GM12891 (cell line): ENCODE measurements around the gene TMEM91. TPM values are rescaled to one million over a fixed set of nuclear protein-coding genes. Genes with fewer than 3 reads are reported as not detected.

Source experiments
- DNase-seq: peaks from one replicate; pipeline ENCODE4 v3.0.0; 2011; ENCODE audit warnings: low spot score; ENCODE audit not compliant: insufficient read length
- FAIRE-seq: peaks from 2 replicates; lab custom pipeline; 2011; peaks lifted over from hg19 to GRCh38; lab: Jason Lieb, UNC
- PAX5 ChIP-seq: IDR thresholded peaks from 2 replicates; pipeline ENCODE4 v1.6.1; 2011; ENCODE audit warnings: low read length, moderate library complexity, mild to moderate bottlenecking; ENCODE audit not compliant: insufficient read depth, severe bottlenecking
- POLR2A ChIP-seq: IDR thresholded peaks from 2 replicates; pipeline ENCODE4 v1.6.1; 2011; ENCODE audit warnings: low read depth, low read length, control low read depth
- POLR2AphosphoS5 ChIP-seq: IDR thresholded peaks from 2 replicates; pipeline ENCODE4 v1.6.1; 2011; ENCODE audit warnings: low read depth, low read length, control low read depth
- POU2F2 ChIP-seq: IDR thresholded peaks from 2 replicates; pipeline ENCODE4 v1.6.1; 2011; ENCODE audit warnings: low read depth, mild to moderate bottlenecking, control low read depth, low read length, moderate library complexity
- SPI1 ChIP-seq: IDR thresholded peaks from 2 replicates; pipeline ENCODE4 v1.6.1; 2011; ENCODE audit warnings: low read depth, low read length, control low read depth
- TAF1 ChIP-seq: IDR thresholded peaks from 2 replicates; pipeline ENCODE4 v1.6.1; 2011; ENCODE audit warnings: low read depth, low read length, control low read depth
- polyA plus RNA-seq: library from polyadenylated mRNA; unstranded; fragments of >200 nt; gene quantifications from one replicate; pipeline ENCODE4 v1.2.1, GENCODE V29; 2012; ENCODE audit warnings: low read depth, missing spikeins, inconsistent platforms; ENCODE audit not compliant: missing spikeins

TMEM91 gene
- polyA plus RNA-seq, result 7.1 TPM

DNA sequence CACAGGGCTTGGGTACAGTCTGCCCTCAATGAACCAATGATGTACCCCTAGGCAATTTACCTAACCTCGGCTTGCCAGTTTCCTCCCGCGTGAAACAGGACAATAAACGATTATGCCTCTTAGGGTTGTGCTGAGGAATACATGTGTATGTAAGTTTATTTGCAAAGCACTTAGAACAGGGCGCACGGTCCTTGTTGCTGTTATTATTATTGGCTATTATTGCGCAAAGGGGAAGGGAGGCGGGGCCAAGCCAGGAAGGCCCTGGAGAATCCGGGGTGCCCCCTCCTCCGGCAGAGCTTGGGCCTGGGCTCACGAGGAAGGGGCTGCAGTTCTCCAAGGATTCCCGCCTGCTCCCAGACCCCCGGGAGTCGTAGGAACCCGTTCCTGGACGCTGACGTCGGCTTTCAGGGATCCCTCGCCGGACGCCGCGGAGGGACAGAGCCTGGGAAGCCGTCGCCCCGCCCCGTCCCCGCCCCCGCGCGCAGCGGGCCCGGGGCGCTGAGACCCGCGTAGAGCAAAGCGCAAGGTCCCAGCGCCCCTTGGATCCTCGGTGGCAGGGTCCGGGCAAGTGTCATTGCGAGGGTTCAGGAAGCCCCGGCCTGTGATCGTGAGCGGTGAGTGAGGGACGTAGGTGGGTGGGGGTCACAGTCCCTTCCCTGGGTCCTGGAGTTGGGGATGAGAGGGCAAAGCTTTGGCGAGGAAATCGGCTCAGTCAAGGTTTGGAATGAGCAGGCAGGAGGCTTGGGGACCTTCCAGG, at the start of gene TMEM91:
TSS of gene TMEM91 (plus strand) at position 293 of the 757 bp plus-strand sequence. CDS start 1,777 bp downstream, outside the sequence.
- no peak for DNase-seq
- no peak for TF ChIP-seq POLR2AphosphoS5
- no peak for TF ChIP-seq TAF1
- no peak for TF ChIP-seq POU2F2
- TF ChIP-seq PAX5, result no peak
- FAIRE-seq, result no peak

DNA sequence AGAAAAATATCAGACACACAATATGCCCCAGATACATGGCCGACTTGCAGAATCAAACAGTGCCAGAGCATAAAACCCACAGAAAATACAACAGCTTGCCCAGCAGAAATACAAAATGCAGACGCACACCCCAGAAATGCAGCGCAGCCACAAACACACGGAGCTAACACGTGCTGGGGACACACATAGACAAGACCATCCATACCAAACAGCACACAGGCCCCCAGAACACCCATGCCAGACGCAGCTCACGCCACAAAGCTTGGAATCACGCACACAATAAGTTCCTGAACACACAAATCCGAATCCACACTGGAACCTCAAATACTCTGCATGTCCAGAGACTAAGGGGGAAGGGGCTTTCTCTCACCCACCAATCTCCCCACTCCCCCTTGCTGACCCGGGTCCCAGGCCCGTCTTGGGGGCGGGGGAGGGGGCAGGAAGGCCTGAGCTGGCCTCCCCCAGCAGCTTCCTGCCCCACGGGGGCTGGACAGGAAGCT, 49.2 kb upstream of the TMEM91 start:
- no peak for DNase-seq
- TF ChIP-seq TAF1, result no peak
- TF ChIP-seq SPI1, result no peak
- TF ChIP-seq POLR2A, result 0 out of 2 replicates have a peak, but pooled peaks have one; percentile 50
- 0 out of 2 replicates have a peak, but pooled peaks have one; percentile 33 for TF ChIP-seq POU2F2
- no peak for FAIRE-seq

DNA sequence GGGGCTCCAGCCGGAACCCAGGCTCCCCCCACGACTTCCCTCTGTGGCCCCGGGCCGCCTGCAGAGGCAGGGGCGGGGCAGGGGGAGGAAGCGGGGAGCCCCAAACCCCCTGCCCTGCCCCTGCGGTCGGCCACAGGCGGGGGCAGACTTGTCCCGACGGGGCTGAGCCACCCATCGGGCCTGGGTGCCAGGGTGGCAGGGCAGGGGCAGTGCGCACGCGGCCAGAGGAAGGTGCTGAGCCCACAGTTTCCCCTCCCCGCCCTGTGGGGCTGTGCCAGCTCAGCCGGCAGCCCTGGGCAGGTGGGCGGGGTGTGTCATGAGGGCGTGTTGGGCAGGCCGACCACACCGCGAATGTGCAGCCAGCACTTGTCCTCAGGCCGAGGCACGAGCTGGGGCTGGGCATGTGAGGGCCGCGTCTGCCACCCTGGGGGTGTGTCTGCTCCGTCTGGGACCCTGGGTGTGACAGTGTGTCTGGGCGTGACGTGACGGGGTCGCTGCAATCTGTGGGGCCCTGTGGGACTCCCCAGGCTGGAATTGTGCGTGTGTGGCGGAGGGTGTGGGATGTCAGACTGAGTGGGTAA, 48.7 kb upstream of the TMEM91 start:
- TF ChIP-seq POLR2A (no peak), POU2F2 (no peak), PAX5 (peak; percentile 30), POLR2AphosphoS5 (peak; percentile 86), TAF1 (0 out of 2 replicates have a peak, but pooled peaks have one; percentile 20), SPI1 (peak; percentile 52)
- FAIRE-seq (peak; percentile 98), DNase-seq (peak; percentile 84)

DNA sequence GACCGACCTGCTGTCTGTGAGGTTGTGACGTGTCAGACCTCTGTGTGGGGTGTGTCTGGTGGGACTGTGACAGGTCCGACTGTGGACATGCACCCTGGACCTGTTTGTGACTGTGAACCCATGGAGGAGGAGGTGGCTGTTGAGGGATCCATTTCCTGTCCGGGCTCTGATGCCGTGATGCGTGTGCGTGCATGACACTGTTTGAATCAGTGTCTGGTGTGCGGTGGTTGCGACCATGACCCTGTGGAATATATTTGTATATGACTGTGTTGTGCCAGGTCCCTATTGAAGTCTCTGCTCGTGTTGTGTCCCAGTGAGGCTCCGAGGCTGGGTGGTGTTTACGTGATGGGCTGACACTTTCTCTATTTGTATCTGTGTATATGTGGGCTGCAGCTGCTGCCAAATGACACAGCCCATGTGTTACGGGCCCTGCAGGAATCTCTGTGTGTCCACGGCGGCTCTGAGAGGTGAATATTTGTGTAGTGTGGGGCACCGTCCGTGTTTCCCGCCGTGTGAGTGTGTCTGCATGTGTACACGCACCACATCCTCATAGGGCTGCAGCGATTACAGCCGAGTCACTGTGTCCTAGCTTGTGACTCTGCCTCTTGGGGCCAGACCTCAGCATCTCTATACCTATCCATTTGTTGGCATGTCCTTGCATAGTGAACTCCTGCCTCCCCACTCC, 48.0 kb upstream of the TMEM91 start:
- DNase-seq (no peak), FAIRE-seq (no peak)
- no peak for TF ChIP-seq PAX5
- no peak for TF ChIP-seq POU2F2
- no peak for TF ChIP-seq TAF1
- TF ChIP-seq POLR2AphosphoS5, result no peak
- TF ChIP-seq SPI1, result no peak
- no peak for TF ChIP-seq POLR2A

DNA sequence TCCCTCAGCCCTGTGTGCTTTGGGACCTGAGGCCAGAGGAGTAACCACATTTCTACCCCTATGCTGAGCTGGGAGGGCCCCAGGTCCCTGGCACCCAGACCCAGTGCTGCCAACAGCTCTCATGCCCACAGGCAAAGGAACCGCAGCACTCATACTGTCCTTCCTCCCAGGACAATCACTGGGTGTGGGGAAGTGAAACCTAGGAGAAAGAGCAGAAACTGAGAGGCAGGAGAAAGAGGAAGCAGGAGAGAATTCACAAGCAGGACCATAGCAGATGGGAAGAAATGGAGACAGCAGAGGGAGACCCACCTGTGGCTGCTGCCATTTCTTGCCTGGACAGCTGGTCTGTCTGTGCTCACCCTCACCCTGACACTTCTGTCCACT, 47.5 kb upstream of the TMEM91 start:
- FAIRE-seq (peak; percentile 33), DNase-seq (no peak)
- peak; percentile 91 for TF ChIP-seq SPI1
- no peak for TF ChIP-seq POLR2A
- no peak for TF ChIP-seq POLR2AphosphoS5
- no peak for TF ChIP-seq POU2F2

DNA sequence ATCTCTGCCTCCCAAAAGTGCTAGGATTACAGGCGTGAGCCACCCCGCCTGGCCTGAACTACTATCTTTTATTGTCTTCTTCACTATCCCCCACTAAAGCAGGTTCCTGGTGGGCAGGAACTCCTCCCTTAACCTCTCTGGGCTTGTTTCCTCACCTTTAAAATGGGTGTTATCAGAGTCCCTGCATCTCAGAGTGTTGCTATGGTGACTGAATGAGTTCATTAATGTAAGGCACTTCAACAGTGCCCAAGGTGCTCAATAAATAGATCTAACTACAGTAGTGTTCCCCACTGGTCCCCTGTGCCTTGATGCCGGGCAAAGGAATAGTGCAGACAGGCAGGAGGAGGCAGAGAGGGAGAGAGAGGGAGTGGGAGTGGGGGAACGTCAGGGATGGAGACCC, 45.9 kb upstream of the TMEM91 start:
- DNase-seq (no peak), FAIRE-seq (no peak)
- TF ChIP-seq SPI1, result no peak
- no peak for TF ChIP-seq TAF1
- TF ChIP-seq POU2F2, result no peak
- no peak for TF ChIP-seq POLR2AphosphoS5
- no peak for TF ChIP-seq PAX5
- no peak for TF ChIP-seq POLR2A

DNA sequence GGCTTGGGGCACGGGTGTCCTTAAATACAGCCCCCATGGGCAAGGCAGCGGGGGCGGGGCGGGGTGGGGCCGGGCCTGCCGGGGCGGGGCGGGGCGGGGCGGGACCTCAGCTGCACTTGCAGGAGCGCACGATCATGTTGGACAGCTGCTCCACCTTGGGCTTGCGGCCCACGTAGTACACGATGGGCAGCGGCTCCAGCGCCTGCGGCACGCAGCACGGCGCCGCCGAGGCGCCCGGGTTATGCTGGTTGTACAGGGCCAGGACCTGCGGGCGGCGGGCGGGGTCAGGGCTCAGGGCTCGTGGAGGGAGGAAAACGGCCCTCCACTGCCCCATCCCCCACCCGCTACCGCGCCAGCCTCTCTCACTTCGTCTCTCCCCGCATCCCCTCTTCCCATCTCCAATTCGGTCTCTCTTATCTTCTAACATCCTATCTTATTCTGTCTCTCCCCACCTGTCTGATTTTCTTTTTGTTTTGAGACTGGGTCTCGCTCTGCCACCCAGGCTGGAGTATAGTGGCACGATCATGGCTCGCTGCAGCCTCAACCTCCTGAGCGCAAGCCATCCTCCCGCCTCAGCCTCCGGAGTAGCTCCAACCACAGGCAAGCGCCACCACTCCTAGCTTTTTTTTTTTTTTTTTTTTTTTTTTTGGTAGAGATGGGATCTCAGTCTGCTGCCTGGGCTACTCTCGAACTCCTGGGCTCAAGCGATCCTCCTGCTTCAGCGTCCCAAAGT, 45.2 kb upstream of the TMEM91 start:
- TF ChIP-seq POLR2AphosphoS5 (no peak), POLR2A (no peak), PAX5 (no peak), TAF1 (no peak)
- DNase-seq (no peak), FAIRE-seq (no peak)

DNA sequence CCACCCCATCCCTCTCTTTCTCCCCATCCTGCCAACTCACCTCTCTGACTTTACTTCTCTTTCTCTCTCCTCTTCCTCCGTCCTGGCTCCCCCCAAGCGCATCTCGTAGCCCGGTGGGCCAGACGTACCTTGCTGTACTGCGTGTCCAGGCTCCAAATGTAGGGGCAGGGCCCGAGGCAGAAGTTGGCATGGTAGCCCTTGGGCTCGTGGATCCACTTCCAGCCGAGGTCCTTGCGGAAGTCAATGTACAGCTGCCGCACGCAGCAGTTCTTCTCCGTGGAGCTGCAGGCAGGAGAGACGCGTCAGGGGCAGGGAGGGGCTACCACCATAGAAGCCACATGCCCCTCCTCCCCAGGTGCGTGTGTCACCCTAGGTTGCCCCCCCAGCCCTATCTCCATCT, 44.3 kb upstream of the TMEM91 start:
- FAIRE-seq (no peak), DNase-seq (no peak)
- TF ChIP-seq POU2F2 (no peak), TAF1 (no peak), PAX5 (no peak), POLR2A (no peak), POLR2AphosphoS5 (no peak), SPI1 (no peak)
